NCI-H1048 (cell line): Measurements from ENCODE around the gene ZKSCAN8.
"Not testable (repeated sequence)": the region's sequence is repeated elsewhere in the genome, so short reads cannot be mapped to it uniquely, and the experiment has no call there.

Experiments
- DNase-seq: peaks from one replicate; lab custom pipeline; 2025; lab: John Stamatoyannopoulos, UW

The ZKSCAN8 gene

GRCh38 chr6:28141500-28142329 lies at the start of gene ZKSCAN8:
Gene ZKSCAN8, plus strand, starts transcription at chr6:28141883. Its CDS starts 6,525 bp downstream, at chr6:28148408.
- peak; percentile 73 for DNase-seq

- not testable (repeated sequence) for DNase-seq
Measured at GRCh38 chr6:28102222-28102621, 39.5 kb upstream of the ZKSCAN8 start.

DNA sequence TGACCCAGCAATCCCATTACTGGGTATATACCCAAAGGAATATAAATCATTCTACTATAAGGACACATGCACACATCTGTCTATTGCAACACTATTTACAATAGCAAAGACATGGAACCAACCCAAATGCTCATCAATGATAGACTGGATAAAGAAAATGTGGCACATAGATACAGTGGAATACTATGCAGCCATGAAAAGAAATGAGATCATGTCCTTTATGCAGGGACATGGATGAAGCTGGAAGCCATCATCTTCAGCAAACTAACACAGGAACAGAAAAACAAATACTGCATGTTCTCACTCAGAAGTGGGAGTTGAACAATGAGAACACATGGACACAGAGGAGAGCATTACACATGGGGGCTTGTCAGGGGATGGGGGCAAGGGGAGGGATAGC lies 39.0 kb upstream of the ZKSCAN8 start:
- DNase-seq: not testable (repeated sequence)

DNA sequence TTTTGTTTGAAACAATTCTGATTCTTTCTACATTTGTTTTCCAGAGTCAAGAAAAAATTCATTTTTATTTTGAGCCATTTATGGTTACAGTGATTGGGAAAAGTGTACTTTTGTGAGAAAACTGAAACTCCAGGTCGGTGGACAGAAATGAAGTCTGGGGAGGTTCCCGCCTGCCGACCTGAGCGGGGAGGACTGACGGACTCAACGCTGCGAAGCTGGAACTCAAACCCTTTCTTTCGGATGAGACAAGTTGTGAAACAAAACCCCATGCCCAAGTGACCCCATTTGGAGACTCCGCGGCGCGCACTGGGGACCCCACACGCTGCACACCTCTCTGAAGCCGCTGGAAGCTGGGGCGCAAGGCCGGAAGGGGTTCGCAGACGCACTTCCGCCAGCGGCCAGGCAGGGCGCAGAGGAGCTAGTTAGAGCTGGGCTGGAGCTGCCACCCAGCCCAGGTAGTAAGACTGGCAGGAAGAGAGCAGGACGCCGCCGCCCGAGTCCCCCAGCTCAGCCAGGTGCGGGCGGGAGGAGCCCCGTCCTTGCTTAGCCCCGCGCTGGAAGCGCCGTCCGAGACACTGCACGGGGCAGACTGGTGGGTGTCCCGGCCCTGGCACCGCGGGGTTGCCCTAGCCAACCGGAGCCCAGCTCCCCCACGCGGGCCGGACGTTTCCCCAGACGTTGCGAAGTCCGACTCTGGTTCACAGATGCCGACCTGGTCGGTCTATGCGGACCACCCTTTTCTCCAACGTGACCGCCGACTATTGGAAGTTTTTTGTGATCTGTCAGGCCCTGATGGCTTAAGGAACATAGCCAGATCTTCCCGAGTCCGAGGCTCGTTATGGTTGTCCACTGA lies 37.1 kb upstream of the ZKSCAN8 start:
- DNase-seq: no peak

GRCh38 chr6:28105245-28105639 lies 36.4 kb upstream of the ZKSCAN8 start:
- no peak for DNase-seq

DNA sequence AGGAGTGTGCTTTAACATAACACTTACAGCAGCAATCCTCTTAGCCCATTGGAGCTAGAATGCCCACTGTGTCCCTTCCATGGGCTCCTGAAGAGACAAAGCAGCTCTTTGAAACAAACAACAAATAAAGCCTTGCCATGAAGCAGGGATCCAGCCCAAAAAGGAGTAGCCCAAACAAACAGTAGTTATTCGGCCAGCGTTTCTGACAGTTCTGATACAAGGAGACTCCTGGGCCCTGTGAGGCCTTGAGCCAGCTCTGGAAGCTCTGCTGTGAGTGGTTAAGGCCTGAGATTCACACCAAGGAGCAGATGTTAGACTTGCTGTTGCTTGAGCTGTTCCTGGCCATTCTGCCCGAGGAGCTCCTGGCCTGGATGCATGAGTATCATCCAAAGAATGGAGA lies 34.2 kb upstream of the ZKSCAN8 start:
- DNase-seq: no peak

DNA sequence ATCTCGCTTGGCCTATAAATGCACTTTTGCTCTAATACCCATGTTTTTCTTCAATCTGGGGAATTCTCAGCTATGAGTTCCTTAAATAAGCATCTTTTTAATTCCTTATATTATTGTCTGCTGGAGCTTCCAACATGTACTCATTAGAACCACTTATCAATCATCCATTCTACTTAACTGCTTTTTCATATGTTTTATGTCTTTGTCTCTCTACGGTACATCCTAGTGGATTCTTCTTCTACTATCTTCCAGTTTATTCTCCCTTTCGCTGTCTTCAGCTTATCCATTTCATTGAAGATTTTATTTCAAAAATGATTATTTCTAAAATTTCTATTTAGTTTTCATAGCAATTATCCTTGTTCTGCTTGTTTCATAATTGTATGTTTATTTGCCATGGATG lies 29.7 kb upstream of the ZKSCAN8 start:
- no peak for DNase-seq

GRCh38 chr6:28115799-28116198 lies 25.9 kb upstream of the ZKSCAN8 start:
- DNase-seq: no peak

DNA sequence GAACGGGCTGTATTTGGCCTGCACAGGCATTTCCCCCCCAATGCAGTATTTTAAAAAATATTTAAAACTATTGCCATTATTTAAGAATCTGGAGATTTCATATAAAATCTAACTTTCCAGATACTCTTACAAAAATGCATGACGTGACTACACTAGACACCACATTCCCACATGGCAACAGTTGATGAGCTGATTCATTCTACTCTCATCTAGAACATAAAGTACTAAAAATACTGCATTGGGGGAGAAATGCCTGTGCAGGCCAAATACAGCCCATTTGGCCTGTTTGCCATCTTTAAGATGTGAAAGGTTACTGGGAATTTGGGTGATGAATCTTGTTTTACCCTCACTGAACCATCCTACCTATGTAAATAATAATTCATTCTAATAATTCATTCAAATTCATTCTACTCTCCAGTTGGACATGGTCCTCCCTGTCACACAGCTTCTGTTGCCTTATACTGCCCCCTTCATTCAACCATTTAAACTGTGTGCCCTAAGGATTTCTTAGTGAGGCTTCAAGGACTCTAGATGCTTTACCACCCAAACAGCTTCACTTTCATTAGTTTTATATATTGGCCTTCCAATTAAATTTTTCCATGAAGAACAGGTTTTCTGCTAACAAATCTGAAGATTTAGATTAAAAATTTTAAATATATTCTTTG lies 24.2 kb upstream of the ZKSCAN8 start:
- no peak for DNase-seq

DNA sequence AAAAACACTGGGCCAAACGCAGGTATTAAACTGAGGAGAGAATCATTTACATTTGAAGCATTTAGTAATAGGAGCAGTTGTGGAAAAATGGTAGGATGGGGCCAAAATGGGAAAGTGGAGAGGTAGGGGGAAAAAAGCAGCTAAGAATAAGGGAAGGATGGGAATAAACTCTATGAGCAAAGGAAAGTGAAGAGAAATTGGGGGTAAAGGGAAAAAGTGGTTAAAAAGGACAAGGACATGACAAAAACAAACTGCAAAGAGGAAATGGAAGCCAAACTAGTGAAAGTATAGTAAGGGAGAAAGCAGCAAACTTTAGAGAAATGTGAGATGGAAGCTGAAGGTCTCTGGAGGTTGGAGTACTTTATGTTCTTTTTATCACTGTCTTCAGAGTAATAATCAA lies 23.5 kb upstream of the ZKSCAN8 start:
- DNase-seq: no peak

DNA sequence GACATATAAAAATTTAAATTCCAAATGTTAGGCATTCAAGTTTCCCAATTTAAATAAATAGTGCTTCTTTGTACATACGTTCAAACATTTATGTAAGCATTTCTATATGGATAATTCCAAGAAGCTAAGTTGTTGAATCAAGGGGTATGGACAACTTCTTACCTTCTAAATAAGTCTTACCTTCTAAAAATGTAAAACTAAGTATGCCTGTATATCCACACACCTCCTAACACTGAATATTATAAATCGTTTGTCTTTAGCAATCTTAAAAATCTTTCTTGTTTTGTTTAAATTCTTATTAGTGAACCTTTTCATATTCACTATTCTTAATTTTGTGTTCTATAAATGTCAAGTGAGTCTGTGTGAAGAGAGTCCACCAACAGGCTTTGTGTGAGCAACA lies 19.8 kb upstream of the ZKSCAN8 start:
- no peak for DNase-seq

DNA sequence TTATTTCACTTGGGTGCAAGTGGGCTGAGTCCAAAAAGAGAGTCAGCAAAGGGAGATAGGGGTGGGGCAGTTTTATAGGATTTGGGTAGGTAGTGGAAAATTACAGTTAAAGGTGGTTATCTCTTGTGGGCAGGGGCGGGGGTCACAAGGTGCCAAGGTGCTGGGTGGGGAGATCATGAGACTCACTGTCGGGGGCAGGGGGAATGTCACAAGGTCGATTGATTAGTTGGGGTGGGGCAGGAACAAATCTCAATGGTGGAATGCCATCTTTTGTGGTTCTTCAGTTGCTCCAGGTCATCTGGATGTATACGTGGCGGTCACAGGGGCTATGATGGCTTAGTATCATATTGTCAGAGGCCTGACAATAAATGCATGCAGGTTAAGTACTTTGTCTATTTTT lies 19.4 kb upstream of the ZKSCAN8 start:
- not testable (repeated sequence) for DNase-seq

GRCh38 chr6:28124350-28124970 lies 17.2 kb upstream of the ZKSCAN8 start, which contains the start of gene ZSCAN16:
Gene ZSCAN16, plus strand, starts transcription at chr6:28124609. Its CDS starts 835 bp downstream, at chr6:28125444.
- DNase-seq: peak; percentile 48

DNA sequence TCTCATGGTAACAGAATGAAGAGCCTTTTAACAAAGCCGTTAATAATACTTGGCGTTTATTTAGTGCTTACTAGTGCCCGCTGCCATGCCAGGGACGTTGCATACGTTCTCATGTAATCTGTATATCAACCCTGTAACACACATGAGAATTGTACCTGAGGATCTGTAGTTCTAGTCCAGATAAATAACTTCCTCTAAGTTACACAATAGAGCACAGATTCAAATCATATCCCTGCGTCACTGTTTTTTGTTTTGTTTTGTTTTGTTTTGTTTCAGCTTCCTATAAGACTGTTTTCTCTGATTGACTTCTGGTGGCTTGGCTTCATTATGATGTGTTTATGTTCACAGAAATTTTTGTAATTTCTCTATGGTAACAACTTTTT lies 16.7 kb upstream of the ZKSCAN8 start:
- DNase-seq: no peak

DNA sequence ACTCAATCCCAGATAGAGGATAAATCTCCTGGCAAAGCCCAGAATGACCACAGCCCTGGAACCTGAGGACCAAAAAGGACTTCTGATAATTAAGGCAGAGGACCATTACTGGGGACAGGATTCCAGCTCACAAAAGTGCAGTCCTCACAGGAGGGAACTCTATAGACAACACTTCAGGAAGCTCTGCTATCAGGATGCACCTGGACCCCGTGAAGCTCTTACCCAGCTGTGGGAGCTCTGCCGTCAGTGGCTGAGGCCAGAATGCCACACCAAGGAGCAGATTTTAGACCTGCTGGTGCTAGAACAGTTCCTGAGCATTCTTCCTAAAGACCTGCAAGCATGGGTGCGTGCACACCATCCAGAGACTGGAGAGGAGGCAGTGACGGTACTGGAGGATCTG lies 16.3 kb upstream of the ZKSCAN8 start:
- DNase-seq: no peak

DNA sequence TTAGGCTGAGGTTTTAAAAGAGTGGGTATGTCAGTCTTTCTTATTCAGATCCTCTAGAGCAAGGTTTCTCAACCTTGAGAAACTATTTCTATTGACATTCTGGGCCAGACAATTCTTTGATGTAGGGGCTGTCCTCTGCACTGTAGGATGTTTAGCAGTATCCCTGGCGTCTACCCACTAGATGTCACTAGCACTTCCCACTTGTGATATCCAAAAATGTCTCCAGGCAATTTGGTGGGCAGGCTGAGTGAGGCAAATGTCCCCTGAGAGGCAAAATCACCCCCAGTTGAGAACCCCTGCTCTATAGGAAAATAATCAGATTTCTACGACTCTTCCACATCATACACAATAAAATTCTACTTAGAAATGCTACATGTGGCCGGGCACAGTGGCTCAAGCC lies 7.7 kb upstream of the ZKSCAN8 start:
- DNase-seq: no peak

DNA sequence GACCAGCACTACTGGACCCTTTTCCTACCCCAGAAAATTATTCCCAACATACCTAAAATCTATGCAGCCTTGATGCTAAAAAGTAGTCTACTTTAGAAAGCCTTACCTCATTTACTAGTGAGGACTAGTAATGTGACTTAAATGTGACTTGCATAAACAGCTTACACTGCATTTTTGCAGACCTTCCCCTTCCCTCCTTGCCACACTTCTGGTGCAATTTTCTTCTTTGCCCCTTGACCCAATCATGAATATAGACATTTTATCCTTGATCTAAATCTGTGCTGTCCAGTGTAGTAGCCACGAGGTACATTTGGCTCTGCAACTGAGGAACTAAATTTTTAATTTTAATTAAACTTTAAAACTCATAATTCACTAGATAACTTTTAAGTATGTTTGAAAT lies 7.0 kb upstream of the ZKSCAN8 start:
- DNase-seq: no peak

- no peak for DNase-seq
Measured at GRCh38 chr6:28135393-28135792, 6.3 kb upstream of the ZKSCAN8 start.

DNA sequence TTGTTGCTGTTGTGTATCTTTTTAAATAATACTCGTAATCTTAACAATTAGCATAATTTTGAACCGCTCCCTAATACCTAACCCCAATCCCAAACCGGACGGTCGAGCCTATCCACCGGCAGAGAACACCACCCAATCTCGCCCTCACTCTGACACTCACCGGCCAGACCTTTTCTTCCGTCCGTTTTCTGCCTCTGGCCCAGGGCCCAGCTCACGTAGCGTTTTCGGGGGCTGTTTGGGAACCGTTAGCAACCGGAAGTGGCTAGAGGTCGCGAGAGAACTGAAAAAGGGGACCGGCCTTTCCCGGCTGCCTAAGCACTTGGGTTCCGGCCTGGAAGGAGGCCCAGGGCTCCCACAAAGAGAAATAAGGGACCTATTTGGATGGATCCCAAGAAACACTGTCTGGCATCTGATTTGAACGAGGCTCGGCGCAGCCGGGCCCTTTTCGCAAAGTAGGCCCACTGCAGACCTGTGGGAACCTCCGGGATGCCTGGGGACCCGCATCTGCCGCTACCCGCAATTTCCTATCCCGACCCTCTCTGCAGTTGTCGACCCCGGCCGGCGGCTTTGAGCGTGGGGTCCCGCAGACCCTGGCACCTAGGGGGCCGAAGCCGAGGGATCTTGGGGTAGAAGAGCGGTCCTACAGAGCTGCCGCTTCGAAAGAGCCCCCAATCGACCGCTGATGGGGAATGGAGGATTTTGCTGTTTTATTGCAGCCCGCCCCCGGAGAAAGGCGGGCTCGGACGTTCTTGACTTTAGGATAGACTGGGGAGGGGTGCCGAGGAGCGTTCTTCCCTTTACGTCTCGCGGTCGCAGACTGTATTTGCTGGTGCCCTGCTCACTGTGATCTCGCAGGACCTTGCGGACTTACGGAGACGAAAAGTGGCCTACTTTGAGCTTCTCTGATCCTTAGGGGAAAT lies 4.8 kb upstream of the ZKSCAN8 start:
- peak; percentile 83 for DNase-seq

DNA sequence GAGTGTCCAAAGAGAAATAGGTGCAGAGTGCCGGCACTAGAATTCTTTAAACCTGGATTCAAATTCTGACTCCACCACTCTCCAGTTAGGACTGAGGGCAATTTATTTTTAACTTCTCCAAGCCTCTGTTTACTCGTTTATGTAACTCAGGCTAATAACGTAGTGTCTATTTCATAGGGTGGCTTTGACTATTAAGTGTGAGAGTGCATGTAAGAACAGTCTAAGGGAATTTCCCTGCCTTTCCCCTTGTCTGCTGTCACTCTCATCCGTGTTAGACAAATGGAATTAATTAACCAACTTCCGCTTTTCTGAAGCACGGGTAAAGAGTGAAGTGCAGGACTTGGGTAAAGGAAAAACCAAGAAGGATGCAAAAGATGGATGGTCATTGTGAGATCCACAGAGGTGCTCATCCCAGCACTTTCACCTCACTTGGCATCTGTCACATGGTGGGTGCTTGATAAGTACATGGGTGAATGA lies 4.1 kb upstream of the ZKSCAN8 start:
- DNase-seq: no peak
